Measurements from ENCODE around the gene USP35. TPM values are rescaled to one million over a fixed set of nuclear protein-coding genes. Genes with fewer than 3 reads are reported as not detected.

The USP35 gene
- total RNA-seq, 4 donors from 2014 or later = 13.5 to 18.1 (median 14.3) TPM

DNA sequence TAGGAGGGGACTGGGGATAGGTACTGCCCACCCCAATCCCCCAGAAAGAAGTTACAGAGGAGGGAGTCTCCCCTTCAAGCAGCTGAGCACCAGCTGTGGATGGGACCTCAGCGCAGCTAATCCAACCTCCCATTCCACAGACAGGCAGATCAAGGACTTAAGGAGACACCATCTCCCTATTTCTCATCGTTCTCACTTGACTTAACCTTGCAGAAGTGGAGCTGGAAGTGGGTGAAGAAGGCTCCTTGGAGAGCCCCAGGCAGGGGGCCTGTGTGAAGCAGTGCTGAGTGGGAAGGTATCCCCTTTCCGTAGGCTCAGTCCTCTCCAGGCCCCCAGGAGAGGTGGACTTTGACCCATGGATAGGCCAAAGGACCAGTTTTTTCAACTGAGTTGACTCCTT lies 27.3 kb downstream of the USP35 start:
- Histone ChIP-seq H3K27ac (no peak overlapping the region), H3K4me3 (replicated peaks in 1 of 3) (no peak overlapping the region), H3K36me3 (peaks cover 2 to 13% of the 10 kb centered on the region in 2 donors), H3K9me3 (no peaks in the 10 kb centered on the region), H3K27me3 (no peaks in the 10 kb centered on the region), H3K4me1 (no peaks in the 10 kb centered on the region)
- TF ChIP-seq, protein P1, sequence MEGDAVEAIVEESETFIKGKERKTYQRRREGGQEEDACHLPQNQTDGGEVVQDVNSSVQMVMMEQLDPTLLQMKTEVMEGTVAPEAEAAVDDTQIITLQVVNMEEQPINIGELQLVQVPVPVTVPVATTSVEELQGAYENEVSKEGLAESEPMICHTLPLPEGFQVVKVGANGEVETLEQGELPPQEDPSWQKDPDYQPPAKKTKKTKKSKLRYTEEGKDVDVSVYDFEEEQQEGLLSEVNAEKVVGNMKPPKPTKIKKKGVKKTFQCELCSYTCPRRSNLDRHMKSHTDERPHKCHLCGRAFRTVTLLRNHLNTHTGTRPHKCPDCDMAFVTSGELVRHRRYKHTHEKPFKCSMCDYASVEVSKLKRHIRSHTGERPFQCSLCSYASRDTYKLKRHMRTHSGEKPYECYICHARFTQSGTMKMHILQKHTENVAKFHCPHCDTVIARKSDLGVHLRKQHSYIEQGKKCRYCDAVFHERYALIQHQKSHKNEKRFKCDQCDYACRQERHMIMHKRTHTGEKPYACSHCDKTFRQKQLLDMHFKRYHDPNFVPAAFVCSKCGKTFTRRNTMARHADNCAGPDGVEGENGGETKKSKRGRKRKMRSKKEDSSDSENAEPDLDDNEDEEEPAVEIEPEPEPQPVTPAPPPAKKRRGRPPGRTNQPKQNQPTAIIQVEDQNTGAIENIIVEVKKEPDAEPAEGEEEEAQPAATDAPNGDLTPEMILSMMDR (IDR thresholded peaks at IDR 0.05) = no peak
- TF ChIP-seq POLR2A (IDR thresholded peaks at IDR 0.05) = no peak
- 85 to 88% methylated on average over 2 to 3 of the region's 3 CpGs for WGBS, 2 donors
- intact Hi-C loops (cut with DNase I) = loop anchor here (10.0 kb wide), 1 partner anchor 349 kb away; no protein-coding TSS in a partner anchor
- DNase-seq = no peak

DNA sequence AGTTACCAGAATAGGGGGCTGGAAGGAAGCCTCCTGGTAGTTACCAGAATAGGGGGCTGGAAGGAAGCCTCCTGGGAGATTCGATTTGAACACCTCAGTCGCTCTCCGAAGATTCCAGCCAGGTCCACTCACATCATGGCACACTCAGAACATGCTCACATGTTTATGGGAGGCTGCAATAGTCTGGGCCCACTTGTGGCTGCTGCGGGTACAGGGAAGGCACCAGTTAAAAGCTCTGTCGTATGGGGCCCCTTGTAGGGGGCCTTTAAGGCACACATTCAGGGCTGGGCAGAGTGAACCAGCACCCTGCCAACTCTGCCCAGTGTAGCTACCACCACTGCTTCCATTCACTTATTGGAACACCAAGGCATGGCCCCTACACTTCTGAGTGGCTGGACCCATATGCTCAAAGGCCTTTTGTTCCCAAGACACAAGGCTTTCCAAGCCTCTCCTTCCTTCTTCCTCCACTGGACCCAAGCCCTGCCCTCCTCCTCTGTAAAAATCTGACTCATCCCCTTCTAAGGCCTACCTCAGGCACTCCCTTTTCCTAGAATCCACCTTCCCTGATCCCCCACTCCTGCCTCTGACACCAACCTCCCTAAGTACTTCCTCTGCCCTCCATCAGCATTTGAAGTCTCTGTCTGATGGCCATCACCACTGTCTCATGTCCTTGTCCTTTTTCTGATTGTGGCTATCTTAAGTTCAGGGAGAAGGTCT lies 28.0 kb downstream of the USP35 start:
- no peak overlapping the region for H3K27ac ChIP-seq
- WGBS, 2 donors = 87 to 93% methylated on average over 5 of the region's 5 CpGs
- no peak overlapping the region for H3K4me3 ChIP-seq (replicated peaks in 1 of 3)
- H3K9me3 ChIP-seq = no peaks in the 10 kb centered on the region
- H3K27me3 ChIP-seq = no peaks in the 10 kb centered on the region
- TF ChIP-seq POLR2A (IDR thresholded peaks at IDR 0.05) = no peak
- TF ChIP-seq, protein P1 (IDR thresholded peaks at IDR 0.05) = no peak
- peaks cover 9 to 13% of the 10 kb centered on the region in 2 donors for H3K36me3 ChIP-seq
- intact Hi-C loops (cut with DNase I) = loop anchor here (10.0 kb wide), 1 partner anchor 348 kb away; no protein-coding TSS in a partner anchor
- H3K4me1 ChIP-seq = no peaks in the 10 kb centered on the region
- no peak for DNase-seq

DNA sequence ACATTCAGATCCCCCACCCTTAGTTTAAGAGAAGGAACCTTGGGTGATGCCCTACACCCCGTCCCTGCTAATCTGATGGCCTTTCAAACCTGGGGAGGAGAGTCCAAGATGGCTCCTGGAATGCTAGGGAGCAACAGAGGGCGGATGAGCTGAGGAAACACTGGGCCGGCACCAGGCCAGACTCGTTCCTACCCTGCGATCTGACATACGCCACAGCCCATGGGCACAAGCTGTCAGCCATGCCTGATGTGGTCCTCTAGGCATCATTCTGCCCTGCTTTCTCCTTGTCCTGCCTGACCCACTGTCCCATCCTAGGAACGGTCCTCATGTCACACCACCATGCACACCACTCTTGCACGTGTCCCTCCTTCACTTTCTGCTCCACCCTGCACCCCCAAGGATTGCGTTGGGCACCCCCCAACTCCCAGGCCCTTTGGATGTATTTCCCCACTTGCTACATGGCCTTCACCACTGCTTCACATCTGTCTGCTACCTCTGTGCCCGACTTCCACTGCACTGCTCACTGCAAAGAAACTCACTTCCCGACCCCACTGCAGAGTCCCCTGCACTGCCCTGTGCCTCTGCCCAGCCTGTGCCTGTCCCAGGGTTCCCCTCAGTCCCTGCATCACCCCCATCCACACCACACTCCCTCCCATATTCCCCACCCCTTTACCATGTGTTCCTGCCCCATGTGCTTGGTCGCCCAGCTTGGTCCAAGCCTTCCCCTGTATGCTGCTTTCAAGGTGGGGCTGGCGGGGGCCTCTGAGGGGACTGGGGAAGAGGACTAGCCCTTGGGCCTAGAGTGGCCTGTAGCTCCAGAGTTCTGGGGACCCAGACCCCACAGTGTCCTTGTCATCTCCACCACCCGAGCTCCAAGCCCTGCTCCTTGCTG lies 29.2 kb downstream of the USP35 start:
- Histone ChIP-seq H3K9me3 (no peaks in the 10 kb centered on the region), H3K36me3 (peaks cover 12 to 14% of the 10 kb centered on the region in 2 donors), H3K4me1 (no peaks in the 10 kb centered on the region), H3K27me3 (no peaks in the 10 kb centered on the region), H3K4me3 (replicated peaks in 1 of 3) (no peak overlapping the region), H3K27ac (no peak overlapping the region)
- TF ChIP-seq, protein P1 (IDR thresholded peaks at IDR 0.05) = no peak
- no peak for TF ChIP-seq POLR2A (IDR thresholded peaks at IDR 0.05)
- intact Hi-C loops (cut with DNase I) = loop anchor here (10.0 kb wide), 1 partner anchor 347 kb away; no protein-coding TSS in a partner anchor
- 94% methylated on average over 14 of the region's 14 CpGs for whole genome bisulfite sequencing, 2 donors
- no peak for DNase-seq

DNA sequence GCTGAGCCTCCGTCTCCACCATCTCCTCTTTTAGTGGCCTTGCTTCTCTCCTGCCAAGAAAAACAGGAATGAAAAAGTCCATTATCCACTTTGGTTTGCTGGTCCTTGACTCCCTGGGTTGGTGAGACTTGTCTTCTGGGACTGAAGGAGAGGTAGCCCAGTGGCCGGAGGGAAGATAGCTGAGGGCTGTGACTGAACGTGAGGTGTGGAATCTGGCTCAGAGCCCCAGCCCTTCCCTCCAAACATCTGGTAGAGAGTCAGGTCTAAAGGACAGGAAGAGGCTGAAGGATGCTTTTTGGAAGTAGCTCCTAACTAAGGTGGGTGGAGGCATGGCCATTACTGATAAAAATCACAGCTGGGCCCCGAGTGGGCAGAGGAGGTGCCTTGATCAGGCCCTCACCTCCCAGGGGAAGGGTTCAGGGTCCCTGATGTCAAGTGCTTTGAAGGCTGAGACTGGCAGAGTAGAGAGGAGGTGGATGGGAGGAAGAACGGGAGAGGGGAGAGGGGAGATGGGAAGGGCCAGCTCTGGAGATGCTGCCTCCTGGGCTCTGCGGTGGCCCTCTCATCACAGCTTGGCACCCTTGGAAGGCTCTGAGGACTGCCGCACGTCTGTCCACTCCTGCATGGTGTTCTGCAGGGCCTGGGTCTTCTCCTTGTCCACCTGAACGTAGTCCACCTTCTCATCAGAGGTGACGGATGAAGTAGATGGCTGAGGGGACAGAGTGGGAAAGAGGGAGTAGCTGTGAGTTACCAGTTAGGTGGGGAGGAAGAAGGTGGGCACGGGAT lies 30.2 kb downstream of the USP35 start:
- Histone ChIP-seq H3K9me3 (no peaks in the 10 kb centered on the region), H3K27ac (no peak overlapping the region), H3K27me3 (no peaks in the 10 kb centered on the region), H3K4me3 (replicated peaks in 1 of 3) (no peak overlapping the region), H3K4me1 (no peaks in the 10 kb centered on the region), H3K36me3 (peaks cover 19 to 23% of the 10 kb centered on the region in 2 donors)
- DNase-seq = no peak
- TF ChIP-seq, protein P1 (IDR thresholded peaks at IDR 0.05) = no peak
- no peak for TF ChIP-seq POLR2A (IDR thresholded peaks at IDR 0.05)
- intact Hi-C loops (cut with DNase I) = loop anchor here (10.0 kb wide), 1 partner anchor 346 kb away; no protein-coding TSS in a partner anchor
- WGBS, 2 donors = 88 to 93% methylated on average over 11 of the region's 11 CpGs
